DND-41 (cell line): ENCODE data around the gene NPHS1.

Experiments used
- ATAC-seq: fragments of 200-7000 bp; cut with Tn5 transposase; 3 replicates; pipeline ENCODE4 v1.9.1; 2021; ENCODE audit warnings: low read depth; ENCODE audit not compliant: insufficient read depth
- DNase-seq: peaks from one replicate; pipeline ENCODE4 v3.0.0-alpha.2; 2020
- H2AFZ ChIP-seq: 2 replicates; pipeline ENCODE4 v1.6.0; 2012; ENCODE audit warnings: low read depth, low read length
- H3K27ac ChIP-seq: 2 replicates; pipeline ENCODE4 v1.5.1; 2012; ENCODE audit warnings: low read length, inconsistent platforms
- H3K27me3 ChIP-seq: fragments of 200-600 bp; sonication (generic); 2 replicates; pipeline ENCODE4 v1.6.0; 2012; ENCODE audit warnings: low read length, mild to moderate bottlenecking, inconsistent platforms; ENCODE audit not compliant: insufficient read depth, poor library complexity
- H3K36me3 ChIP-seq: 2 replicates; pipeline ENCODE4 v1.5.1; 2012; ENCODE audit warnings: low read length, inconsistent platforms; ENCODE audit not compliant: insufficient read depth
- H3K4me1 ChIP-seq: 2 replicates; pipeline ENCODE4 v1.5.1; 2012; ENCODE audit warnings: mild to moderate bottlenecking, low read length; ENCODE audit not compliant: insufficient read depth
- H3K4me2 ChIP-seq: 2 replicates; pipeline ENCODE4 v1.6.0; 2012; ENCODE audit warnings: mild to moderate bottlenecking, moderate library complexity, low read length, inconsistent platforms; ENCODE audit not compliant: insufficient read depth
- H3K4me3 ChIP-seq, 2 experiments: fragments of 200-600 bp in 1 of 2; shearing (Covaris generic) in 1 of 2; 2 replicates each; pipeline ENCODE4 v1.5.1; 2012 to 2016; ENCODE audit warnings: inconsistent platforms in 2 of 2, low read length in 2 of 2, mild to moderate bottlenecking in 2 of 2, low read depth in 1 of 2, moderate library complexity in 1 of 2
- H3K79me2 ChIP-seq: 2 replicates; pipeline ENCODE4 v1.6.0; 2012; ENCODE audit warnings: low read length, inconsistent platforms; ENCODE audit not compliant: insufficient read depth
- H3K9ac ChIP-seq: 2 replicates; pipeline ENCODE4 v1.6.0; 2012; ENCODE audit warnings: low read depth, mild to moderate bottlenecking, inconsistent platforms, low read length, moderate library complexity
- H3K9me3 ChIP-seq: 2 replicates; pipeline ENCODE4 v1.5.1; 2012; ENCODE audit warnings: low read length, moderate library complexity, mild to moderate bottlenecking, inconsistent platforms; ENCODE audit not compliant: insufficient read depth, severe bottlenecking
- H4K20me1 ChIP-seq: 2 replicates; pipeline ENCODE4 v1.6.0; 2012; ENCODE audit warnings: low read length; ENCODE audit not compliant: insufficient read depth
- CTCF ChIP-seq: IDR thresholded peaks from 2 replicates; pipeline ENCODE4 v1.5.1; 2012; ENCODE audit warnings: borderline replicate concordance, low read length, moderate library complexity, mild to moderate bottlenecking; ENCODE audit not compliant: poor library complexity, severe bottlenecking; ENCODE audit errors: extremely low read depth
- EZH2 ChIP-seq: IDR thresholded peaks from 3 replicates; pipeline ENCODE4 v1.6.1; 2012; ENCODE audit warnings: borderline replicate concordance, low read depth, mild to moderate bottlenecking, moderate library complexity, low read length, inconsistent platforms; ENCODE audit not compliant: severe bottlenecking

Gene NPHS1

GRCh38 chr19:35816262-35816661 is 36.0 kb downstream of the NPHS1 start:
- no peaks in the 10 kb centered on the region for H4K20me1 ChIP-seq
- ATAC-seq: no peak

DNA sequence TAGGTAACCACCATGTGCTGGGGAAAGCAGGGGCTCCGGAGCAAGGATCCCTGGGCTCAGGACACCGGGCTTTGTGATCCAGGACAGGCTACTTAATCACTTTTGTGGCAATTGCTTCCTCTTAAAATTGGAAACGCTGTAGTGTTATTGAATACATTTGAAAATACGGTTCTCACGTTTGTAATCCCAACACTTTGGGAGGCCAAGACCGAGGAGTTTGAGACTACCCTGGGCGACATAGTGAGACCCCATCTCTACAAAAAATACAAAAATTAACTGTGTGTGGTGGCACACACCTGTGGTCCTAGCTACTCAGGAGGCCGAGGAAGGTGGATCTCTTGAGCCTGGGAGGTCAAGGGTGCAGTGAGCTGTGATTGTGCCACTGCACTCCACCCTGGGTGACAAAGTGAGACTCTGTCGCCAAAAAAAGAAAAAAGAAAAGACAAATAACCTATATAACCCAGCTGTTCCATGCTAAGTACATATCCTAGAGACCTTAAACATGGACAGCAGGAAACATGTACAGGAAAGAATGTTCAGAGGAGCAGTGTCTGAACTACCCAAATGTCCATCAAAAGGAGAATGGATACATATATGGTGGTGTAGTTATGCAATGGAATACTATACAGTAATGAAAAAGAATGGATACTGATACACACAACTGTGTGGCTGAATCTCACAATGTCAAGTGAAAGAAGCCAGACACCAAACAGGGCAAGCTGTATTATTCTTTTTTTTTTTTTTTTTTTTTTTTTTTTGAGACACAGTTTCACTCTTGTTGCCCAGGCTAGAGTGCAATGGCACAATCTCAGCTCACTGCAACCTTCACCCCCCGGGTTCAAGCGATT is 39.0 kb downstream of the NPHS1 start:
- no peaks in the 10 kb centered on the region for H3K36me3 ChIP-seq
- no peak for TF ChIP-seq CTCF
- no peak for TF ChIP-seq EZH2
- no peaks in the 10 kb centered on the region for H3K4me1 ChIP-seq
- ATAC-seq (no peak), DNase-seq (no peak)
- no peaks in the 10 kb centered on the region for H3K27me3 ChIP-seq
- H3K27ac ChIP-seq: no peak overlapping the region
- H3K4me2 ChIP-seq: no peak overlapping the region
- H2AFZ ChIP-seq: no peak overlapping the region
- no peak overlapping the region for H3K9ac ChIP-seq
- H3K79me2 ChIP-seq: no peaks in the 10 kb centered on the region
- H3K9me3 ChIP-seq: no peaks in the 10 kb centered on the region
- no peak overlapping the region for H3K4me3 ChIP-seq
- H4K20me1 ChIP-seq: no peaks in the 10 kb centered on the region

More at GRCh38 chr19:35816262-35816661, 36.0 kb downstream of the NPHS1 start:
- Histone ChIP-seq H3K4me1 (no peaks in the 10 kb centered on the region), H3K9me3 (no peaks in the 10 kb centered on the region), H3K4me2 (no peak overlapping the region), H3K4me3 (no peak overlapping the region), H2AFZ (no peak overlapping the region), H3K27me3 (peaks cover 5% of the 10 kb centered on the region), H3K79me2 (no peaks in the 10 kb centered on the region), H3K36me3 (no peaks in the 10 kb centered on the region), H3K9ac (no peak overlapping the region), H3K27ac (no peak overlapping the region)
- TF ChIP-seq EZH2 (no peak), CTCF (no peak)
- no peak for DNase-seq

DNA sequence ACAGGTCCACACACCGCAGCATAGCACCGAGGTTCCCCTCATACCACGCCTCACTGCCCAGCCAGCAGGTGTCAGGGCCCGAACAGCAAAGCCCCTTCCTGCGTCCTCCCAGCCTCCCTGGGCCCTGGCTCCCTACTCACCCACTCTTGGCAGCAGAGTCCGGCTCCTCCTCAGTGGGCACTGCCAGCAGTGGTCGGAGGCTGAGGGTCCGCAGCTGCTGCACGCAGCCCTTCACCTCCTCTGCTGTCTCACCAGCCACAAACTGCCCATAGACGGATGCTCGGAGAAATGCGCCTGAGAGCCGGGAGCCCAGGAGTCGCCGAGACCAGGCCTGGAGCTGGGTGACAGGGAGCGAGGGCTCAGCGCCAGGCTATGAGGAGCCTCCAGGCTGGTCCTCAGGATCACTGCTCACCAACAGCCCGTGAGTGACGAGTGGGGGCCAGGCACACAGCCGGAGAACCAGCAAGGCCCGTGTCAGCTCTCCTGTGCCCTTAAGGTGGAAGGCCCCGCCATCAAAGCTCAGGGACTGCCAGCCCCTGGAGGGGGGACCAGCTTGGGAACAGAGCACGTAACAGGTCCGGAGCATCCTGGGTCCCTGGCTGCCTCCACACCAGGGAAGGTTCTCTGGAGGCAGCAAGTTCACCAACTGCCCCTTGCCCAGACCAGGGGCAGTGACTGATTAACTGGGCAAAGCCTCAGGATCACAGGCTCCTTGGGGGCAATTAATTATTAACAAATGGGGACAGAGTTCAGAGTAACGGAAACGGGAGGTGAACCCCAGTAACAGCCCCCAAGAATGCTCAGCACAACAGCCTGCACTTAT is 39.9 kb downstream of the NPHS1 start, which contains the start of gene PRODH2:
Gene PRODH2 (minus strand): TSS at position 626 of the 823 bp plus-strand sequence. CDS start 40 bp downstream, at position 586.
- ATAC-seq: no peak
- Histone ChIP-seq H3K9ac (no peak within 1 kb of the TSS), H3K9me3 (no peaks in the 10 kb centered on the region), H3K27ac (no peak within 1 kb of the TSS), H3K4me2 (no peak within 1 kb of the TSS), H3K36me3 (no peaks in the 10 kb centered on the region), H2AFZ (no peak within 1 kb of the TSS), H3K4me3 (no peak within 1 kb of the TSS), H3K4me1 (no peaks in the 10 kb centered on the region), H4K20me1 (no peaks in the 10 kb centered on the region), H3K79me2 (no peaks in the 10 kb centered on the region), H3K27me3 (no peaks in the 10 kb centered on the region)
- no peak for DNase-seq
- TF ChIP-seq CTCF (no peak), EZH2 (no peak)
